Kidney (tissue), 14 donors: ENCODE results near the gene B3GNT7. TPM values are rescaled to one million over a fixed set of nuclear protein-coding genes. Genes with fewer than 3 reads are reported as not detected.

ENCODE experiments used
- DNase-seq, 5 donors: peaks; one replicate each; pipeline ENCODE4 v3.0.0-alpha.2; 2013 to 2020
- FAIRE-seq: peaks from 2 replicates; lab custom pipeline; 2012; peaks lifted over from hg19 to GRCh38; lab: Jason Lieb, UNC
- H3K27ac ChIP-seq, 2 donors: one replicate each; pipeline ENCODE4 v1.7.0; 2013; ENCODE audit warnings: low read depth in 2 of 2, low read length in 2 of 2, inconsistent platforms in 1 of 2
- H3K27me3 ChIP-seq: one replicate; pipeline ENCODE4 v1.7.1; 2013; ENCODE audit warnings: low read length, inconsistent platforms; ENCODE audit not compliant: control insufficient read depth, insufficient read depth
- H3K36me3 ChIP-seq, 3 donors: one replicate each; pipeline versions ENCODE4 v1.7.0 to v1.7.1; 2013; ENCODE audit warnings: low read length in 3 of 3, control low read depth in 1 of 3, inconsistent platforms in 1 of 3; ENCODE audit not compliant: insufficient read depth in 3 of 3, control insufficient read depth in 2 of 3
- H3K4me1 ChIP-seq, 3 donors: one replicate each; pipeline versions ENCODE4 v1.7.0 to v1.7.1; 2013; ENCODE audit warnings: low read length in 3 of 3, inconsistent platforms in 1 of 3, low read depth in 1 of 3; ENCODE audit not compliant: control insufficient read depth in 2 of 3, insufficient read depth in 2 of 3
- H3K4me3 ChIP-seq, 3 donors: one replicate each; pipeline versions ENCODE4 v1.7.0 to v1.8.1; 2013; ENCODE audit warnings: low read length in 3 of 3, control low read depth in 1 of 3, inconsistent platforms in 1 of 3
- H3K9ac ChIP-seq, 3 donors: one replicate each; pipeline versions ENCODE4 v1.7.0 to v1.7.1; 2013; ENCODE audit warnings: low read length in 3 of 3, control low read depth in 1 of 3, inconsistent platforms in 1 of 3
- H3K9me3 ChIP-seq, 3 donors: one replicate each; pipeline versions ENCODE4 v1.7.0 to v1.7.1; 2013; ENCODE audit warnings: low read length in 3 of 3, control low read depth in 1 of 3, inconsistent platforms in 1 of 3; ENCODE audit not compliant: control insufficient read depth in 2 of 3, insufficient read depth in 1 of 3
- CTCF ChIP-seq: IDR thresholded peaks from 3 replicates; pipeline ENCODE4 v1.5.1; 2012; ENCODE audit warnings: mild to moderate bottlenecking, moderate library complexity, borderline replicate concordance; ENCODE audit not compliant: insufficient read depth; ENCODE audit errors: extremely low read depth
- intact Hi-C: fragments of 100-400 bp; cut with DNase I; formaldehyde crosslinking; loops from one replicate; pipeline ENCODE4 v1.11.1; 2022
- polyA plus RNA-seq: library from polyadenylated mRNA; stranded (reverse); fragments of 350-450 nt; fragmentation: Illumina TruSeq; extraction: RNeasy Lipid Tissue Mini Kit (QIAGEN cat#74804); gene quantifications from one replicate; pipeline ENCODE4 v1.2.3, GENCODE V29; 2014; ENCODE audit warnings: low read depth, low replicate concordance; ENCODE audit not compliant: insufficient read depth
- total RNA-seq: library from RNA; stranded (reverse); fragmentation: NEBNext Ultra II Directional; extraction: Animal tissue kit (Norgen Biotek cat#: 25700); gene quantifications from one replicate; pipeline ENCODE4 v1.2.1, GENCODE V29; 2021
- donor health status: control.
- donor health status: control.
- donor health status: control.
- donor health status: control.
- donor health status: control.
- donor health status: DM: yes; HTN: yes; CAD: no.
- donor health status: Normal renal cell carcinoma (clear cell type).

Gene B3GNT7
- total and polyA plus RNA-seq, 2 donors from 2014 or later: 2.4 to 9.3 TPM

GRCh38 chr2:231397011-231397927 lies 1.8 kb downstream of the B3GNT7 start:
- FAIRE-seq (no peak), DNase-seq (peak in 1 of 5 donors; percentile 48)
- Histone ChIP-seq H3K9ac (no peak overlapping the region), H3K4me3 (no peak overlapping the region), H3K27me3 (no peaks in the 10 kb centered on the region), H3K27ac (no peak overlapping the region), H3K36me3 (no peaks in the 10 kb centered on the region), H3K9me3 (no peaks in the 10 kb centered on the region), H3K4me1 (peaks cover 0 to 8% (median 0%) of the 10 kb centered on the region in 3 donors)
- intact Hi-C loops: no loop called here
- TF ChIP-seq CTCF: no peak

GRCh38 chr2:231397928-231398294 lies 2.4 kb downstream of the B3GNT7 start:
- no peaks in the 10 kb centered on the region for H3K36me3 ChIP-seq
- intact Hi-C loops: no loop called here
- FAIRE-seq (no peak), DNase-seq (peak in 1 of 5 donors; percentile 60)
- H3K27ac ChIP-seq: no peak overlapping the region
- no peak for TF ChIP-seq CTCF
- no peaks in the 10 kb centered on the region for H3K9me3 ChIP-seq
- no peak overlapping the region for H3K4me3 ChIP-seq
- H3K4me1 ChIP-seq: peaks cover 0 to 8% (median 0%) of the 10 kb centered on the region in 3 donors
- H3K27me3 ChIP-seq: no peaks in the 10 kb centered on the region
- H3K9ac ChIP-seq: no peak overlapping the region

- FAIRE-seq (no peak), DNase-seq (no peak)
- Histone ChIP-seq H3K27me3 (no peaks in the 10 kb centered on the region), H3K27ac (no peak overlapping the region), H3K4me1 (peaks cover 0 to 8% (median 0%) of the 10 kb centered on the region in 3 donors), H3K9ac (no peak overlapping the region), H3K9me3 (no peaks in the 10 kb centered on the region), H3K4me3 (no peak overlapping the region), H3K36me3 (no peaks in the 10 kb centered on the region)
- TF ChIP-seq CTCF: no peak
- intact Hi-C loops: no loop called here
Measured at GRCh38 chr2:231398585-231398984, 3.1 kb downstream of the B3GNT7 start.
